PC-3 (cell line): ENCODE results near the gene ACLY. TPM values are rescaled to one million over a fixed set of nuclear protein-coding genes. Genes with fewer than 3 reads are reported as not detected.

Experiments
- ATAC-seq: fragments of 200-7000 bp; cut with Tn5 transposase; 2 replicates; pipeline ENCODE4 v1.9.1; 2020; ENCODE audit warnings: mild to moderate bottlenecking, moderate library complexity
- BruUV-seq: library from RNA; stranded (reverse); fragments of 400-500 nt; replicated peaks from 2 replicates; lab custom pipeline; 2021; lab: Mats Ljungman, UMichigan
- CTCF ChIA-PET: fragments of 300-600 bp; sonication (Branson Sonifier 250); formaldehyde crosslinking; loops from one replicate; lab custom pipeline; 2022; ENCODE audit warnings: antibody characterized with exemption; lab: Charles Lee
- POLR2A ChIA-PET: fragments of 300-600 bp; sonication (Branson Sonifier 250); formaldehyde crosslinking; loops from one replicate; lab custom pipeline; 2022; ENCODE audit warnings: antibody characterized with exemption; ENCODE audit not compliant: unreplicated experiment; lab: Charles Lee
- DNase-seq: peaks from one replicate; pipeline ENCODE4 v3.0.0-alpha.2; 2015
- H2AFZ ChIP-seq: fragments of 300-600 bp; sonication (generic); 2 replicates; pipeline ENCODE4 v1.6.0; 2016; ENCODE audit warnings: antibody characterized with exemption, low read length
- H3F3A ChIP-seq: fragments of 300-600 bp; sonication (generic); one replicate; pipeline ENCODE4 v1.6.0; 2017; ENCODE audit warnings: antibody characterized with exemption, low read length, control low read depth, mild to moderate bottlenecking; ENCODE audit not compliant: unreplicated experiment
- H3K27ac ChIP-seq: fragments of 300-600 bp; sonication (generic); 2 replicates; pipeline ENCODE4 v1.5.1; 2016; ENCODE audit warnings: mild to moderate bottlenecking, low read length
- H3K27me3 ChIP-seq: fragments of 300-600 bp; sonication (generic); 2 replicates; pipeline ENCODE4 v1.6.1; 2016; ENCODE audit warnings: low read length, mixed read lengths
- H3K36me3 ChIP-seq: fragments of 300-600 bp; sonication (generic); 2 replicates; pipeline ENCODE4 v1.6.1; 2016; ENCODE audit warnings: low read depth, mixed run types, low read length, mixed read lengths
- H3K4me1 ChIP-seq: fragments of 300-600 bp; sonication (generic); 2 replicates; pipeline ENCODE4 v1.5.1; 2016; ENCODE audit warnings: low read length; ENCODE audit not compliant: insufficient read depth
- H3K4me2 ChIP-seq: fragments of 300-600 bp; sonication (generic); 2 replicates; pipeline ENCODE4 v1.6.0; 2016; ENCODE audit warnings: low read length
- H3K4me3 ChIP-seq: fragments of 300-600 bp; sonication (generic); 2 replicates; pipeline ENCODE4 v1.5.1; 2016; ENCODE audit warnings: mild to moderate bottlenecking, low read length, mixed read lengths
- H3K79me2 ChIP-seq: fragments of 300-600 bp; sonication (generic); 2 replicates; pipeline ENCODE4 v1.6.1; 2017; ENCODE audit warnings: low read length, mixed read lengths
- H3K9ac ChIP-seq: fragments of 300-600 bp; sonication (generic); 2 replicates; pipeline ENCODE4 v1.6.0; 2016; ENCODE audit warnings: mild to moderate bottlenecking, low read length
- H3K9me2 ChIP-seq: fragments of 300-600 bp; sonication (generic); replicated peaks from 2 replicates; pipeline ENCODE4 v1.6.1; 2016; ENCODE audit warnings: mixed run types, low read length, mixed read lengths
- H3K9me3 ChIP-seq: fragments of 300-600 bp; sonication (generic); 2 replicates; pipeline ENCODE4 v1.6.1; 2016; ENCODE audit warnings: low read length, mixed read lengths
- H4K20me1 ChIP-seq: fragments of 300-600 bp; sonication (generic); 2 replicates; pipeline ENCODE4 v1.6.1; 2016; ENCODE audit warnings: low read length, mixed read lengths
- CTCF ChIP-seq: fragments of 300-600 bp; sonication (generic); conservative IDR thresholded peaks from 2 replicates; pipeline ENCODE4 v1.5.1; 2017; ENCODE audit warnings: antibody characterized with exemption, low read depth, mild to moderate bottlenecking, low read length
- EZH2 ChIP-seq: fragments of 300-600 bp; sonication (generic); IDR thresholded peaks from one replicate; pipeline ENCODE4 v1.6.1; 2017; ENCODE audit warnings: antibody characterized with exemption, mild to moderate bottlenecking, low read length; ENCODE audit not compliant: unreplicated experiment
- EZH2phosphoT487 ChIP-seq: fragments of 300-600 bp; sonication (generic); IDR thresholded peaks from 2 replicates; pipeline ENCODE4 v1.6.1; 2018; ENCODE audit warnings: mild to moderate bottlenecking, antibody characterized with exemption, low read length, borderline replicate concordance
- intact Hi-C: fragments of 100-400 bp; cut with micrococcal nuclease; formaldehyde crosslinking; loops from 2 replicates; pipeline ENCODE4 v1.9.0; 2023
- total RNA-seq: library from RNA; depleted of rRNA; stranded (reverse); fragments of >200 nt; gene quantifications from 2 replicates; pipeline ENCODE4 v1.2.3, GENCODE V29; 2014

Gene ACLY
- total RNA-seq, 1 experiment from 2014 or later = 114 TPM

GRCh38 chr17:41915566-41915965, 3.2 kb downstream of the ACLY start:
- Histone ChIP-seq H3F3A (peaks cover 7% of the 10 kb centered on the region), H2AFZ (no peak overlapping the region), H4K20me1 (peaks cover 39% of the 10 kb centered on the region), H3K9me2 (no peaks in the 10 kb centered on the region), H3K9me3 (no peaks in the 10 kb centered on the region), H3K4me3 (no peak overlapping the region; the same call in 1 of the 2 replicates), H3K27ac (no peak overlapping the region), H3K4me1 (peaks cover 42% of the 10 kb centered on the region), H3K36me3 (peaks cover 11% of the 10 kb centered on the region; the same call in 1 of the 2 replicates), H3K9ac (no peak overlapping the region), H3K27me3 (no peaks in the 10 kb centered on the region), H3K4me2 (peak overlapping the region; percentile 29; the same call in 1 of the 2 replicates), H3K79me2 (peaks cover 68% of the 10 kb centered on the region)
- ATAC-seq = no peak
- BruUV-seq = no TSS peak
- POLR2A ChIA-PET = no interaction called here
- intact Hi-C loops = no loop called here
- CTCF ChIA-PET = no interaction called here
- no peak for DNase-seq
- TF ChIP-seq EZH2phosphoT487 (no peak), CTCF (no peak), EZH2 (no peak)

GRCh38 chr17:41915020-41915419, 3.7 kb downstream of the ACLY start:
- Histone ChIP-seq H3K9me2 (no peaks in the 10 kb centered on the region), H3F3A (peaks cover 7% of the 10 kb centered on the region), H2AFZ (no peak overlapping the region), H3K9me3 (no peaks in the 10 kb centered on the region), H3K4me1 (peaks cover 45% of the 10 kb centered on the region), H3K79me2 (peaks cover 72% of the 10 kb centered on the region), H3K27ac (no peak overlapping the region), H3K36me3 (peaks cover 13% of the 10 kb centered on the region; the same call in 1 of the 2 replicates), H3K27me3 (no peaks in the 10 kb centered on the region), H3K9ac (no peak overlapping the region), H4K20me1 (peaks cover 39% of the 10 kb centered on the region), H3K4me2 (no peak overlapping the region), H3K4me3 (no peak overlapping the region)
- ATAC-seq (no peak), DNase-seq (no peak)
- CTCF ChIA-PET = interaction anchor here (0.6 to 0.9 kb wide), 2 partner anchors 49 to 612 kb away, joined by 3 read pairs; no protein-coding TSS in a partner anchor
- intact Hi-C loops = no loop called here
- POLR2A ChIA-PET = no interaction called here
- TF ChIP-seq CTCF = no peak
- TF ChIP-seq EZH2phosphoT487 = no peak
- no peak for TF ChIP-seq EZH2
- BruUV-seq = no TSS peak

- CTCF ChIA-PET = interaction anchor here (0.9 kb wide), 1 partner anchor 613 kb away, joined by 3 read pairs; no protein-coding TSS in a partner anchor
- no peak for DNase-seq
- POLR2A ChIA-PET = no interaction called here
- Histone ChIP-seq H3K4me3 (no peak overlapping the region), H2AFZ (no peak overlapping the region), H3K9me3 (no peaks in the 10 kb centered on the region), H3K79me2 (peaks cover 77% of the 10 kb centered on the region), H3K27me3 (no peaks in the 10 kb centered on the region), H3K9ac (no peak overlapping the region), H3K4me2 (no peak overlapping the region), H3K9me2 (no peaks in the 10 kb centered on the region), H4K20me1 (peaks cover 39% of the 10 kb centered on the region), H3K27ac (no peak overlapping the region), H3K4me1 (peaks cover 42% of the 10 kb centered on the region), H3F3A (peaks cover 7% of the 10 kb centered on the region), H3K36me3 (peaks cover 20% of the 10 kb centered on the region; the same call in 1 of the 2 replicates)
- BruUV-seq = no TSS peak
- TF ChIP-seq EZH2phosphoT487 (no peak), EZH2 (no peak), CTCF (no peak)
- intact Hi-C loops = no loop called here
- ATAC-seq = no peak
These were observed 4.4 kb downstream of the ACLY start for GRCh38 chr17:41914358-41914766.
